GF-D8 (cell line): ENCODE results near the gene ATG9B.
A peak's percentile ranks its signal among the peaks of the same experiment; 100 is the strongest.
"Not testable (repeated sequence)": the region's sequence is repeated elsewhere in the genome, so short reads cannot be mapped to it uniquely, and the experiment has no call there.

Experiments used
- DNase-seq: peaks from one replicate; lab custom pipeline; 2025; lab: John Stamatoyannopoulos, UW

The ATG9B gene

DNA sequence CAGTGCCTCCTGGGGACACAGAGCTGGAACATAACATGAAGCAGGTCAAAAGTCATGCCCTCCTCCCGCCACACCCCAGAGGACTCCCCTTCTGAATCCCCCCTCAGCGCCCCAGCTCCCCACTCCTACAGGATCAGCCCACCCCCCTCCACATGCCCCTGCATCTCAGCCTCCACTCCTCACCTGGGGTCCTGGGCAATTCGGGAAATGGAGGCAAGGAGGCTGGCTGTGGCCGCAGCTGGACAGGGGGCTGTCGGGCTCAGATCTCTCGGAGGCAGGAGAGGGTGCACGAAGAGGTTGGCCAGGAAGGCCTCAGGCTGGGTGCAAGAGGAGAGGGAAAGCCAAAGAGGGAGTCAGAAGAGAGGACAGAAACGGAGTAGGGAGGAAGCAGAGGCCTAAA, 7.8 kb downstream of the ATG9B start:
- no peak for DNase-seq

DNA sequence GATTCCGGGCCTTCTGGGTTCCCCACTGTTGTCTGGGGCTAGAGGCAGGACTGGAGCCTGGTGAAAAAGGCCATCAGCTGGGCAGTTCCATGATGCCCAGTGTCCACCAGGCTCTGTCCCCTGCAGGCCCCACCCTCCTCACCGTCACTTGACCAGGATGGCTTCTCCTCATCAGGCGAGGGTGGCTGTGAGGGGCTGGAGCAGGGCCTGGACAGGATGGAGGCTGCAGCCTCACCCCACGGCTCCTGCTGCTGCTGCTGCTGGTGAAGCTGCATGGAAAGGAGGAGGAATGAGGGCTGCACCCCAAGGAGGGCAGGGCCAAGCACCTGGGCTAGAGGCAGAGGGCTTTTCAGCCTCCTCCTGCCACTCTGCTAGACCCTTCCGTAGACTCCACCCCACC, 8.3 kb downstream of the ATG9B start:
- DNase-seq = no peak

DNA sequence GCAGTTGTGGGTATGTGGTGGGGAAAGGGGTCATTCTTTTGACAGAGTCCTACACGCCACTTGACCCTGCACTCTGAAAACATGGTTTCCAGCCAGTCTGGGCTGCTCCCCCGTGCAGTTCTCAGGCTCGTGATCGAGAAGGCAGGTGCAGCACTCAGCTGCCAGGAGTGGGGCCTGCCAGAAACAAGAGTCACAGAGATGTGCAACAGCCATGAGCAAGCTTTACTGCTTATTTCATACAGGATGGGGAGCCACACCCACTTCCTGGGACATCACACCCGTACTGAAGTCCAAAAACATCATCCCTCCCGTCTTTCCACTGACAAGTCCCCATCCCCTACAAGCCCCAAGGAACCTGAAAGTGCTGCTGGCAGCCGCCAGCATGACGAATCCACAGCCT, 9.3 kb downstream of the ATG9B start:
- DNase-seq = no peak

DNA sequence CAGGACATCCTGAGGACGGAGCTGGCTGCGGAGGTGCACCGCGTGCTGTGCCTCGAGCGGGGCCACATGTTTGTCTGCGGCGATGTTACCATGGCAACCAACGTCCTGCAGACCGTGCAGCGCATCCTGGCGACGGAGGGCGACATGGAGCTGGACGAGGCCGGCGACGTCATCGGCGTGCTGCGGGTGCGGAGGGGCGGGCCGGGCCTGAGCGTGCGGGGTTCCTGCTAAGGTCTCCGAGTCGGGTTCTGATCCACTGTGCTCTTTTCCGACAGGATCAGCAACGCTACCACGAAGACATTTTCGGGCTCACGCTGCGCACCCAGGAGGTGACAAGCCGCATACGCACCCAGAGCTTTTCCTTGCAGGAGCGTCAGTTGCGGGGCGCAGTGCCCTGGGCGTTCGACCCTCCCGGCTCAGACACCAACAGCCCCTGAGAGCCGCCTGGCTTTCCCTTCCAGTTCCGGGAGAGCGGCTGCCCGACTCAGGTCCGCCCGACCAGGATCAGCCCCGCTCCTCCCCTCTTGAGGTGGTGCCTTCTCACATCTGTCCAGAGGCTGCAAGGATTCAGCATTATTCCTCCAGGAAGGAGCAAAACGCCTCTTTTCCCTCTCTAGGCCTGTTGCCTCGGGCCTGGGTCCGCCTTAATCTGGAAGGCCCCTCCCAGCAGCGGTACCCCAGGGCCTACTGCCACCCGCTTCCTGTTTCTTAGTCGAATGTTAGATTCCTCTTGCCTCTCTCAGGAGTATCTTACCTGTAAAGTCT, 10.4 kb downstream of the ATG9B start:
- peak; percentile 93 for DNase-seq

DNA sequence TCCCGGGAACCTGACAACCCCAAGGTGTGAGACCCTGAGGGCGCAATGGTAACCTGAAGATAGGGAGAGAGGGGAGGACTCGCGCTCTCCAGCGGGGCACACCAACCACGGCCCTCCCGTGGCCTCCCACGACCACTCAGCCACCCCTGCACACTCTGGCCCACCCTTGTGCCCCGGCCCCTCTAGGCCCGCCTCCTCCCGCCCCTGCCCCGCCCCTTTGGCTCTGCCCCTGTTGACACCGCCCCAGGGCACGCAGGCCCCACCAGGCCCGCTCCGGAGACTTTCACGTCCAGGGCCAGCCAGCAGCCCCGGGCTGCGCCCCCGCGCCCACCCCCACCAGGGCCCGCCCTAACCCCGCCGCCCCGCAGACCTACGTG, 10.9 kb downstream of the ATG9B start:
- DNase-seq = no peak

GRCh38 chr7:151012911-151013347, 11.4 kb downstream of the ATG9B start:
- DNase-seq = peak; percentile 42

- no peak for DNase-seq
These were observed 12.1 kb downstream of the ATG9B start for GRCh38 chr7:151012031-151012692.

- not testable (repeated sequence) for DNase-seq
These were observed 12.7 kb downstream of the ATG9B start for GRCh38 chr7:151011616-151012015.

DNA sequence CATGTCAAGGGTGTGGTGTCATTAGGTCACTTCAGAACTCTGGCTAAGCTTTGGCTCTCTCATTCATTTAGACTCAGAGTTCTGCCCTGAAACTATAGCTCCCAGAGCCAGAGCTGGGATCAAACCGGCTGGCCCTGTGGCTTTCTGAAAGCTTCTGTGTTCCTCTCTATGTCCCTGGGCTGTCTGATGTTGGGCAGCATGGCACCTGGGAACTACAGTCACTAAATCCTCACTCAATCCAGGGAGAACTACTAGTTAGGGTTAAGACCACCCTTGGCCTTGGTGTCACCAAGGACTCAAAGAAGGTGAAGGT, 13.2 kb downstream of the ATG9B start:
- DNase-seq = no peak

DNA sequence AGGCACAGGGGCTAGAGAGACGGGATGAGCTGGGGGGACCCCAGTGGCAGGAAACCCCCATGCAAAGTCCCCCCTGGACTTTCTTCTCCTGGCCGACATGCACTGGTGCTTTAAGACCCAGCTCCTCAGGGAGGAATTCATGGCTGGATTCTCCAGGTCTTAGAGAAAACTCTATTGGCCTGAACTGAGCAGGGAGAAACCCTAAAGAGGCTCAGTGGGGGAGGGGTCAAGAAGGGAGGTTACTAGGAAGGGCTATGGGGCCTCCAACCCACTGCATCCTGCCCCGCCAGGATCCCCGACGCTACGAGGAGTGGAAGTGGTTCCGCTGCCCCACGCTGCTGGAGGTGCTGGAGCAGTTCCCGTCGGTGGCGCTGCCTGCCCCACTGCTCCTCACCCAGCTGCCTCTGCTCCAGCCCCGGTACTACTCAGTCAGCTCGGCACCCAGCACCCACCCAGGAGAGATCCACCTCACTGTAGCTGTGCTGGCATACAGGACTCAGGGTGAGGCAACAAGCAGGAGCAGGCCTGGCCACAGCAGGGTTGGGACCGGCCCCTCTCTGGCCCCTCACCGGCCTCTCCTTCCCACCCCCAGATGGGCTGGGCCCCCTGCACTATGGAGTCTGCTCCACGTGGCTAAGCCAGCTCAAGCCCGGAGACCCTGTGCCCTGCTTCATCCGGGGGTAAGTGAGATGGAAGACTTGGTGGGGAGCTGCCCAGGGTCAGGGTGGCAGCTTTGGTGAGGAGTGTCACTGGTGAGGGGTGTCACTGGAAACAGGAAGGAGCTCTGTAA, 13.8 kb downstream of the ATG9B start:
- DNase-seq = no peak

DNA sequence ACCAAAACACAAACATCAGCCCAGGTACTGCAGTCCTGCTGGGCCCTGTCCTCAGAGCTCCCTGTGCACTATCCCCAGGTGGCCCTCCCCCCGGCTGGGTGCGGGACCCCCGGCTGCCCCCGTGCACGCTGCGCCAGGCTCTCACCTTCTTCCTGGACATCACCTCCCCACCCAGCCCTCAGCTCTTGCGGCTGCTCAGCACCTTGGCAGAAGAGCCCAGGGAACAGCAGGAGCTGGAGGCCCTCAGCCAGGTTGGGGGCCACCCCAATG, 14.3 kb downstream of the ATG9B start:
- no peak for DNase-seq

GRCh38 chr7:151009327-151010036, 14.8 kb downstream of the ATG9B start:
- DNase-seq = no peak

DNA sequence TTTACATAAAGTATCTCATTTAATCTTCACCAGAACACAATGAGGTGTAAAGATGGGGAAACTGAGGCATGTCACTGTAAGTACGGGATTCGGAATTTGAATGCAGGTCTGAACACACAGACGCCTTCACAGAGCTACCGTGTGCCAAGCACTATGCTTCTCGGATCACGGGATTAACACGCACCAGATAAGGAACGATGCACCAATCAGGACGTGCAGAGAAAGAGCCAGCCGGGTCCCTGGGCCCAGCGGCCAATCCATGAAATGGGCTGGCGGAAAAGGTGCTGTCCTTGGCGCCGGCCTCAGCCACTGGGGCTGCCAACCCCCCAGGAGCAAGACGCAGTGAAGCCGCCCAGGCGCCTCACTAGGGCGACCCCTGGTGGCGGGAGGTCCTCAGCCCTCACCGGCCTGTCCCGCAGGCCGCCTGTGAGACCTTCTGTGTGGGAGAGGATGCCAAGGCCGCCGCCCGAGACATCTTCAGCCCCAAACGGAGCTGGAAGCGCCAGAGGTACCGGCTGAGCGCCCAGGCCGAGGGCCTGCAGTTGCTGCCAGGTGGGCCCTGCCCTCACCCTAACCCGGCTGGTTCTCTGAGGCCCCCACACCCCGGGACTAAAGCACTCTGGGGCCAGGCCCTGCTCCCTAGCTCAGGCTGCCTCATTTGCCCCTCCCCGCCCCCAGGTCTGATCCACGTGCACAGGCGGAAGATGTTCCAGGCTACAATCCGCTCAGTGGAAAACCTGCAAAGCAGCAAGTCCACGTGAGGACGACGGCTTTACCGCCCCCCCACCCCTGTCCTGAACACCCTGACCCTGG, 15.6 kb downstream of the ATG9B start:
- peak; percentile 66 for DNase-seq

GRCh38 chr7:151008143-151008510, 16.2 kb downstream of the ATG9B start:
- DNase-seq = peak; percentile 82

DNA sequence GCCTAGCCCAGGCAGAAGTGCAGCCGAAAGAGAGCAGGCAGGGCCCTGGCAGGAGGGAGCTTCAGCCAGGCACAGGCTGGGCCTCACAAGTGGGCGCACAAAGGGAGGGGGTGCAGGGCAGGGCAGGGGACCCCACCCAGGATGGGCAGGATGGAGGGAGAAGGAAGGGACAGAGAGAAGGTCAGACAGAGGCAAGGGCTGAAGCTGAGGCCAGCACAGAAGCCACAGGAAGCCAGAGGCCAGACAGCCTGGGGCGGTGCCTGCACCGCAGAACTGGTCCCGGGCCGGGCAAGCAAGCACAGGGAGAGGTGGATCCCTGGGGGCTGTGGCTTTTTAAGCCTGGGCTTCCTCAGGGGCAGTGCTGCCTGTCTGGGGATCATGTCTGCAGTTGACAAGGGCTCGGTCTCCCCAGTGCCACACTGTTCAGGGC, 16.8 kb downstream of the ATG9B start:
- no peak for DNase-seq

GRCh38 chr7:151006590-151007300, 17.5 kb downstream of the ATG9B start:
- no peak for DNase-seq

DNA sequence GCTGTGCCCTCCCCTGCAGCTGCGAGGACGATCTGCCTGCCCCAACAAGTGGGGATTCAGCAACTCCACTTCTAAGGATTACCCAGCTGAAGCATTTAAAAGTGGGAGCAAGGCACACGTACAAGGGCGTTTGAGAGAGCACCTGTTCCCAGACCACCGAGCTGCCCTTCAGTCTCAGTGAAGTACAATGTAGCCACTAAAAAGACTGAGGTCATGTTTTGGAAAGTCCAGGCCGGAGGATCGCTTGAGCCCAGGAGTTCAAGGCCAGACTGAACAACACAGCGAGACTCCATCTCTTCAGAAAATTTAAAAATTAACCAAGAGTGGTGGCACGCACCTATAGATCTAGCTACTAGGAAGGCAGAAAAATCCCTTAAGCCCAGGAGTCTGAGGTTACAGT, 18.7 kb downstream of the ATG9B start:
- DNase-seq = no peak

DNA sequence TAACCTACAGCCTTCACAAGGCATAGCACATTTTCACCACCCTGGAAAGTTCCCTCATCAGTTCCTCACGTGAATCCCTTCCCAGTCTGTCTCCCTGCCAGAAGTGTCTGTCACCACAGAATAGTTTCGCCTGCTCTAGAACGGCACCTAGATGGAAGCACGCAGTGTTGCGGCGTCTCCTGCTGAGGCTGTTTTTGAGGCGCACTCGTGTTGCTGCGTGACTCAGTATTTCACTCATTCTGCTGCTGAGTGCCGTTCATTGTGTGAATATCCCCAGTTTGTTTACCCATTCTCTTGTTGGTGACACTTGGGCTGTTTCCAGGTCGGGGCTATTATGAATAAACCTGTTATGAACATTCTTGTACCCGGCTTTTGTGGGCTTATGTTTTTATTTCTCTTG, 20.7 kb downstream of the ATG9B start:
- no peak for DNase-seq

DNA sequence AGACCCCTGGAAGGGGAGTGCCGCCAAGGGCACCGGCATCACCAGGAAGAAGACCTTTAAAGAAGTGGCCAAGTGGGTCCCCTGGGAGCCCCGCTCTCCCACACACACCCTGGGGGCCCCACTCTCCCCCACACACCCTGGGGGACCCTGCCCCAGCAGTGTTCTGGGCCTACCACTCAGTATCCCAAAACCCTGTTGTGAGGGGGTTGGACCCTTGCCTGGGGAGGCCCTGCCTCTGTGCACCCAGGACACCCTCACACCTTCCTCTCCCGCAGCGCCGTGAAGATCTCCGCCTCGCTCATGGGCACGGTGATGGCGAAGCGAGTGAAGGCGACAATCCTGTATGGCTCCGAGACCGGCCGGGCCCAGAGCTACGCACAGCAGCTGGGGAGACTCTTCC, 22.7 kb downstream of the ATG9B start:
- no peak for DNase-seq

GRCh38 chr7:151000897-151001495, 23.3 kb downstream of the ATG9B start:
- no peak for DNase-seq
